ENCODE measurements around the gene SH3BP4. TPM values are rescaled to one million over a fixed set of nuclear protein-coding genes. Genes with fewer than 3 reads are reported as not detected.

Gene SH3BP4
- total RNA-seq, 1 donor from 2014 or later: 29.6 TPM

- H3K27me3 ChIP-seq: no peaks in the 10 kb centered on the region
- no peak for TF ChIP-seq CTCF (IDR thresholded peaks at IDR 0.05)
- peaks cover 6% of the 10 kb centered on the region for H3K4me1 ChIP-seq
- ATAC-seq: no peak
- peak; percentile 39 for DNase-seq
- intact Hi-C loops (cut with DNase I): no loop called here
- no peaks in the 10 kb centered on the region for H3K9me3 ChIP-seq
- no peak overlapping the region for H3K4me3 ChIP-seq
- H3K27ac ChIP-seq: no peak overlapping the region
- H3K36me3 ChIP-seq: no peaks in the 10 kb centered on the region
Measured at GRCh38 chr2:235024931-235025773, 73.3 kb downstream of the SH3BP4 start.

DNA sequence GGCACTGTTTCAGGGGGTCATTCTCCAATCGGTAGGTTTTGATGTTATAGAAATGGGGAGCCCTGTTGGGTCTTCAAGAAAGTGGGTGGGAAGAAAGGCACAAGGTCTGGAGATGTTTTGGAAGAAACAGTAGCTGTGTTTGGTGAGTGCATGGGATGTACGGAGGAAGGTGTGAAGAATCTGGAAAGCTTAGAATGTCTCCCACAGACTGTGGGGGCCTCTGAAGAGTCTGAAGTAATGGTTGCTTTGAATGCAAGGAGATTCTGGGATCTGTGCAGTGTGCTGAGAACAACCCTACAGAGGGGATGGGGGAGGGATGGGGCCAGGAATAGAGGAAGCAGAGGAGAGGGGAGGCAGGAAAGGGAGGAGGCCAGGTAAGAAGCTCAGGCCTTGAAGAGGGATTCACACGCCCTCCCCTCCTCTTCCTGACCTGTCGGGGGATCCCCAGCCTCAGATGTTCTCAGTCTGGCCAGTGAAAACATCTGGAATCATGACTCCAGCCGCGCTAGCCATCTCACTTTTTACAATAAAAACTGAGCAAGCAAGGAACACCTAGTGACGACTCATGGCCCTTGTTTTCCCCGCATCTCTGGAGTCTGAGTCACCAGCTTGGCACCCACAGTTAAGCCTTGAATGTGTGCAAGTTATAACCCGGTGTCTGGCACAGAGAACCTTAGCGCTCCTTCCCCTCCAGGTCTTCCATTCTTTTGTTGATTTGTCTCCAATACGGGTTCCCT, 74.2 kb downstream of the SH3BP4 start:
- intact Hi-C loops (cut with DNase I): no loop called here
- DNase-seq: peak; percentile 16
- no peak for TF ChIP-seq CTCF (IDR thresholded peaks at IDR 0.05)
- H3K36me3 ChIP-seq: no peaks in the 10 kb centered on the region
- no peaks in the 10 kb centered on the region for H3K27me3 ChIP-seq
- ATAC-seq: no peak
- H3K4me1 ChIP-seq: peaks cover 6% of the 10 kb centered on the region
- H3K9me3 ChIP-seq: no peaks in the 10 kb centered on the region
- no peak overlapping the region for H3K4me3 ChIP-seq
- H3K27ac ChIP-seq: no peak overlapping the region

DNA sequence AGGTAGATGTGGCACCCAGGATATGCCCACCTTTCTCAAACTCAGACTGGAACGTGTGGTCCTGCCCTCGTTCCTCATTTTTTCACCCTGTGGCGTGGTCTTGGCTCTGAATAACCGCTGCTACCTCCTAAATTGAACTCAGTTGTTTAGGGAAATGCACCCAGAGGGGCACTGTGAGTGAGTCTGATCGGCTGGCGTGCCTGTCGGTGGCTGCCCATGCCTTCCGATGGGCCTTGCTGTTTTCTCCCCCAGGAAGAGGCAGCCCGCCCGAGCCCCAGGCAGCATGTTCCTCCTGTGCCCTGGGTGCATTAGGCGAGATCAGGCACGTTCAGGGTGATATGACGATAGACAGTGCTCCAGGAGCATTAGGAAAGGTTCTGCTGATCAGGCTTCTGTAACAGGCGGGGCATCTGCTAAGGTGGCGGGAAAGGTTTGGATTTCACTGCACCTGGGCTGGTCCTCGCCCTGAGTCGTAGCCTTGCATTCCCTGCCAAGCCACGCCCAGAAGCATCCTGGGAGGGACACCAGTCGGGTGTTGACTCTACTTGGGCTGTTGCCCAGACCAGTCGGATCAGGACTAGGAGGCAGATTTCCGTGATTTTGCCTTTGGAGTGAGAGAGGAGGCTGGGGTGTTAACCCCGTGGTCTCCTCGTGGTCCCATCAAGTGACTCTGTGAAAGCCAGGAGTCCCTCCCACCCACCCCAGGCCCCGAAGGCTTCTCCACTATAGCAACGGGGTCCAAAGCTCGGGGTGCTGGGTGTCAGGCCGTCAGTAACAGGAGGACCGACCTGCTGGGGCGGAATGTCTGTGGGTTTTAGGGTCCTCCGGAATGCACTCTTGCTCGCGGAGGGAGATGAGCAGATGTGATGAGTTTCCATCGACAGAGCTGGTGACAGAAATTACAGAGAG, 75.1 kb downstream of the SH3BP4 start:
- Histone ChIP-seq H3K36me3 (no peaks in the 10 kb centered on the region), H3K27me3 (no peaks in the 10 kb centered on the region), H3K4me1 (peaks cover 6% of the 10 kb centered on the region), H3K27ac (no peak overlapping the region), H3K4me3 (no peak overlapping the region), H3K9me3 (no peaks in the 10 kb centered on the region)
- intact Hi-C loops (cut with DNase I): no loop called here
- no peak for TF ChIP-seq CTCF (IDR thresholded peaks at IDR 0.05)
- ATAC-seq (peak; percentile 67), DNase-seq (peak; percentile 84)

- intact Hi-C loops (cut with DNase I): no loop called here
- ATAC-seq (no peak), DNase-seq (peak; percentile 29)
- Histone ChIP-seq H3K27me3 (no peaks in the 10 kb centered on the region), H3K9me3 (no peaks in the 10 kb centered on the region), H3K27ac (no peak overlapping the region), H3K36me3 (no peaks in the 10 kb centered on the region), H3K4me1 (peaks cover 6% of the 10 kb centered on the region), H3K4me3 (no peak overlapping the region)
- no peak for TF ChIP-seq CTCF (IDR thresholded peaks at IDR 0.05)
Measured at GRCh38 chr2:235027558-235028214, 75.9 kb downstream of the SH3BP4 start.

DNA sequence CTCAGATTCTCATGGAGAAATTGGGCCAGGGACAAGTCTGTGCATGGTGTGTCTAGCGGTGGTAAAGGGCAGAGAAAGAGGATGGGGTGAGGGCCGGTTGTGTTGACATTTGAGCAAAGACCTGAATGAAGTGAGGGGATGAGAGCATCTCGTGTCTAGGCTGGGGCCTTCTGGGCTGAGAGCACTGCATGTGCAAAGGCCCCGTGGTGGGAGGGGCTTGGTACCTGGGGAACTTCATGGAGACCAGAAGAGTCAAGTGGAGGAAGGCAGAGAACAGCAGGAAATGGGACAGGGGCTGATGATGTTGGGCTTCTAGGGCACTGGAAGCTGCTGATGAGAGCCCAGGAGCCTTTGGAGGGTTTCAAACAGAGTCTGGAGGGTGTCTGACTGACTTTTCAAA, 76.8 kb downstream of the SH3BP4 start:
- H3K4me3 ChIP-seq: no peak overlapping the region
- no peaks in the 10 kb centered on the region for H3K9me3 ChIP-seq
- intact Hi-C loops (cut with DNase I): no loop called here
- no peak for TF ChIP-seq CTCF (IDR thresholded peaks at IDR 0.05)
- H3K4me1 ChIP-seq: peaks cover 6% of the 10 kb centered on the region
- H3K27me3 ChIP-seq: no peaks in the 10 kb centered on the region
- no peak for ATAC-seq
- DNase-seq: peak; percentile 38
- no peak overlapping the region for H3K27ac ChIP-seq
- H3K36me3 ChIP-seq: no peaks in the 10 kb centered on the region

Measured in upper lobe of right lung (tissue), 1 donor.